HL-60 (cell line): ENCODE data around the gene PBX1.

Experiments used
- GABPA ChIP-seq: IDR thresholded peaks from 2 replicates; pipeline ENCODE4 v1.6.1; 2012; ENCODE audit warnings: low read depth
- POLR2AphosphoS5 ChIP-seq: IDR thresholded peaks from 2 replicates; pipeline ENCODE4 v1.6.1; 2012; ENCODE audit warnings: low read depth
- SPI1 ChIP-seq: IDR thresholded peaks from 2 replicates; pipeline ENCODE4 v1.6.1; 2012; ENCODE audit warnings: low read depth, mild to moderate bottlenecking, borderline replicate concordance
- TF ChIP-seq, protein P1 (sequence below): IDR thresholded peaks from one replicate; pipeline ENCODE4 v1.5.1; 2011; ENCODE audit warnings: low read length, control low read depth, inconsistent platforms; ENCODE audit not compliant: insufficient read depth
- TF ChIP-seq, protein P2 (sequence below): IDR thresholded peaks from 2 replicates; pipeline ENCODE4 v1.6.1; 2012; ENCODE audit warnings: low read depth; ENCODE audit not compliant: insufficient replicate concordance

DNA sequence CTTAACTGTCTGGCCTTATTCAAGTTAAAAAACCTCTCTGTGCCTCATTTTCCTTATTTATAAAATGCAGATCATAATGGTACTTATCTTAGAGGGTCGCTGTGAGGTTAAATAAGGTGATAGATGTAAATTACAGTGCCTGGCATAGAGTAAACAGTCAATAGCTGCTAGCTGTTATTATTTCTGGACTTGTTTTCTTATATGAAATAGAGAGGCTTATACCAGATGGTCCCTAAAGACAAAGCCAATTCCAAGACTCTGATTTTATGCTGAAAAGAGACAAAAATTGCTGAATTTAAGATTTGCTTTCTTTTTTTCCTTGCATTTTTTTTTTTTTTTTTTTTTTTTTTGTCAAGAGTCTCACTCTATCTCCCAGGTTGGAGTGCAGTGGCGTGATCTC lies 10.3 kb downstream of the PBX1 start:
- TF ChIP-seq, protein P1, sequence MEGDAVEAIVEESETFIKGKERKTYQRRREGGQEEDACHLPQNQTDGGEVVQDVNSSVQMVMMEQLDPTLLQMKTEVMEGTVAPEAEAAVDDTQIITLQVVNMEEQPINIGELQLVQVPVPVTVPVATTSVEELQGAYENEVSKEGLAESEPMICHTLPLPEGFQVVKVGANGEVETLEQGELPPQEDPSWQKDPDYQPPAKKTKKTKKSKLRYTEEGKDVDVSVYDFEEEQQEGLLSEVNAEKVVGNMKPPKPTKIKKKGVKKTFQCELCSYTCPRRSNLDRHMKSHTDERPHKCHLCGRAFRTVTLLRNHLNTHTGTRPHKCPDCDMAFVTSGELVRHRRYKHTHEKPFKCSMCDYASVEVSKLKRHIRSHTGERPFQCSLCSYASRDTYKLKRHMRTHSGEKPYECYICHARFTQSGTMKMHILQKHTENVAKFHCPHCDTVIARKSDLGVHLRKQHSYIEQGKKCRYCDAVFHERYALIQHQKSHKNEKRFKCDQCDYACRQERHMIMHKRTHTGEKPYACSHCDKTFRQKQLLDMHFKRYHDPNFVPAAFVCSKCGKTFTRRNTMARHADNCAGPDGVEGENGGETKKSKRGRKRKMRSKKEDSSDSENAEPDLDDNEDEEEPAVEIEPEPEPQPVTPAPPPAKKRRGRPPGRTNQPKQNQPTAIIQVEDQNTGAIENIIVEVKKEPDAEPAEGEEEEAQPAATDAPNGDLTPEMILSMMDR, result no peak
- TF ChIP-seq POLR2AphosphoS5 (no peak), SPI1 (no peak), GABPA (no peak)
- TF ChIP-seq, protein P2, sequence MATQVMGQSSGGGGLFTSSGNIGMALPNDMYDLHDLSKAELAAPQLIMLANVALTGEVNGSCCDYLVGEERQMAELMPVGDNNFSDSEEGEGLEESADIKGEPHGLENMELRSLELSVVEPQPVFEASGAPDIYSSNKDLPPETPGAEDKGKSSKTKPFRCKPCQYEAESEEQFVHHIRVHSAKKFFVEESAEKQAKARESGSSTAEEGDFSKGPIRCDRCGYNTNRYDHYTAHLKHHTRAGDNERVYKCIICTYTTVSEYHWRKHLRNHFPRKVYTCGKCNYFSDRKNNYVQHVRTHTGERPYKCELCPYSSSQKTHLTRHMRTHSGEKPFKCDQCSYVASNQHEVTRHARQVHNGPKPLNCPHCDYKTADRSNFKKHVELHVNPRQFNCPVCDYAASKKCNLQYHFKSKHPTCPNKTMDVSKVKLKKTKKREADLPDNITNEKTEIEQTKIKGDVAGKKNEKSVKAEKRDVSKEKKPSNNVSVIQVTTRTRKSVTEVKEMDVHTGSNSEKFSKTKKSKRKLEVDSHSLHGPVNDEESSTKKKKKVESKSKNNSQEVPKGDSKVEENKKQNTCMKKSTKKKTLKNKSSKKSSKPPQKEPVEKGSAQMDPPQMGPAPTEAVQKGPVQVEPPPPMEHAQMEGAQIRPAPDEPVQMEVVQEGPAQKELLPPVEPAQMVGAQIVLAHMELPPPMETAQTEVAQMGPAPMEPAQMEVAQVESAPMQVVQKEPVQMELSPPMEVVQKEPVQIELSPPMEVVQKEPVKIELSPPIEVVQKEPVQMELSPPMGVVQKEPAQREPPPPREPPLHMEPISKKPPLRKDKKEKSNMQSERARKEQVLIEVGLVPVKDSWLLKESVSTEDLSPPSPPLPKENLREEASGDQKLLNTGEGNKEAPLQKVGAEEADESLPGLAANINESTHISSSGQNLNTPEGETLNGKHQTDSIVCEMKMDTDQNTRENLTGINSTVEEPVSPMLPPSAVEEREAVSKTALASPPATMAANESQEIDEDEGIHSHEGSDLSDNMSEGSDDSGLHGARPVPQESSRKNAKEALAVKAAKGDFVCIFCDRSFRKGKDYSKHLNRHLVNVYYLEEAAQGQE, result no peak
